GM18951 (cell line): ENCODE results near the gene NFIC.

Experiments used
- POLR2A ChIP-seq: IDR thresholded peaks from 4 replicates; pipeline ENCODE4 v1.6.1; 2011; ENCODE audit warnings: mild to moderate bottlenecking; ENCODE audit not compliant: insufficient read length, insufficient read depth; ENCODE audit errors: extremely low read depth
- in situ Hi-C: fragments of 300-500 bp; cut with MboI; formaldehyde crosslinking; loops from one replicate; pipeline ENCODE4 v1.12.0; 2022; ENCODE audit warnings: low sequenced_read_pairs, mixed read lengths, inconsistent platforms; ENCODE audit not compliant: unreplicated experiment

NFIC gene

DNA sequence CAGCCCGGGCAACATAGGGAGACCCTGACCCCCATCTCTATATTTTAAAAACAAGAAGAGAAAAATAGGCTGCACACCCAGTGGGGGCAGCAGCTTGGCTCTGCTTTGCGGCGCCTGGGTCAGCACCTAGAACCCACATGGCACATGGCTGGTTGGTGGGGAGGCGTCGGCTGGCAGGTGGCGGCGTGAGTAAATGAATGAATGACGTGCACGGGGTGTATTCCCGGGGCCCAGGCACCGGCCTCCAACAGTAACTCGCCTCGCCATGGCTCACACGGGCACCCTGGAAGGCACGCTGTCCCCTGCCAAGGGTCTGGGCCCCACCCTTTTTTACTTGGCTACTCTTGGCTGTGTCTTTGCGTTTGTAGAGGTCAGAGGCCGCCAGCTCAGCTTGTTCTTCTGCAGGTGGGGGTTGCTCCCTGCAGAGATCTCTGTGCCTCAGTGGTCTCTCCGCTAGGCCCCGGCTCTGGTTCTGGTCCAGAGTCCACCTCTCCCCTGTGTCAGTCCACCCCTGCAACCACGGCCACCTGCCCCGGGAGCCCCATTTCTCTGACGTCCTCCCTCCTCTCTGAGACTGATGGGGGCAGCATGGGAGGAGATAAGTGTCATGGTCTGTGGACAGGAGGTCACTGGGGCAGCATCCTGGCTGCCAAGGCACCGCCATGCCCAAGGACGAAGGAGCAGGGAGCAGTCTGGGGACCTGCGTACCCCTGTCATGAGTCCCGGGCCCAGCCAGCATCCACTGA lies 145.3 kb downstream of the NFIC start:
- in situ Hi-C loops: no loop called here
- TF ChIP-seq POLR2A: no peak

DNA sequence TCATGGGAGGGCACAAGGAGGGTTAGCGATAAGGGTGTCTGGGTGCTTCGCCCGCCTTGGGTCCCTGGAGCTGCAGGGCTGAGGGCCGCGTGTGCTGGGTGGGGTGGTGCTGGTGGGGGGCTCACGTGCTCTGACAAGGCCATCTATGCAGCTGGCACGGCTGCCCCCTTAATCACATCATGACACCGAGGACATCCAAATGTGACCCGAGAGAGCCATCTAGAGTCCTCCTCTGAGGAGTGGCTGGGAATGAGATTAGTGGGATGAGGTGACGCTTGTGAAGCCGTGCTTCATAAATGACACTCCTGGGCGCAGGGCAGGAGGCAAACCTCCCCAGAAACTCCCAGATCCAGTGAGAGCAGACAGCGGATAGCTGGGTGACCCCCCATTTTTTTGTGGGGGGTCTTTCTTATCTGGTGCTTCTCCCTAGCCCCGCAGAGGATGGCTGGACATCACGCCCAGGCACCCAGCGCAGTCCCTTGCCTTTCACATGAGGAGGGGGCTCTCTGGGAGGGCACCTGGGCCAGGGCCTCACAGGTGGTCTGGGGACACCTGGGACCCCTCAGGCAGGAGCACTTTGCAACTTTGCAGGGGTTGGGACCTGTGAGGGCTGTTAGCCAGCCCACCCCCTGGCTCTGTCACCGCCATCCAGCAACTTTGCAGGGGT lies 146.3 kb downstream of the NFIC start:
- no peak for TF ChIP-seq POLR2A
- in situ Hi-C loops: no loop called here

DNA sequence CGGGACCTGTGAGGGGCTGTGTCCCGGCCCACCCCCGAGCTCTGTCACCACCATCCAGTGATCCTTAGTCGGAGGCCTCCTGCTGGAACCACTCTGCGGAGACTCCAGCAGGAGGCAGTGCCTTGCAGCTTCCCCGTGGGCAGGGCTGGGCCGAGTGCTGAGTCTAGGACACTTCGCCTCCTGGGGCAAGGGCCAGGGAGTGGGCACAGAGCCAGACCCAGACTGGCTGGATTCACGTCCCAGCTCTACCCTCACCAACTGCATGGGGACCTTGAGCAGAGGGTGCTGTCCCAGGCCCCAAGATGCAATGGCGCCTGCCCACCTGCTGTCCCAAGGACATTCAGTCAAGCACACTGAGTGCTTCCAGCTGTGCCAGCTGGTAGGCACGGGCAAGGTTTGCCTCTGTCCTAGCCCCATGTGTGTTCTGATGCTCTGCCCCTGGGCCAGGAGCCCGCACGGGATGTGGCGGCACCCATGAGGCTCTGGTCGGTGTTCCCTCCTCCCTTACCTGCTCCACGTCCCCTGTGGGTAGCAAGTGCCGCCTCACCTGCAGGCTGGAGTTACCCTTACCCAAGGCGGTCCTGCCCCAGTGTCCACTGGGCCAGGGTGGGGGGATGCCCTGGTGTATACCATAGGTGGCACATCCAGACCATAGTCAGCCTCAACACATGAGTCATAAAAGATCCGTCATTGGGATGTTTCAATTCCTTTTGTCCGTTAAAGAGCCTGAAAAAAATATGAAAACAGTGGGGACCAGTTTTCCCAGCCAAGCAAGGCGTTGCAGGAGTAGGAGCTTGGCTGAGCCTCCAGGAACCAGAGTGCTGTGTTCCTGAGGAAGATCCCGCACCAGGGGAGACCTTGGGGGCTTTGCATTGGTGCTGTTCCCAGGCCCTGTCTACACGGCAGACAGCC lies 147.1 kb downstream of the NFIC start:
- in situ Hi-C loops: no loop called here
- no peak for TF ChIP-seq POLR2A

DNA sequence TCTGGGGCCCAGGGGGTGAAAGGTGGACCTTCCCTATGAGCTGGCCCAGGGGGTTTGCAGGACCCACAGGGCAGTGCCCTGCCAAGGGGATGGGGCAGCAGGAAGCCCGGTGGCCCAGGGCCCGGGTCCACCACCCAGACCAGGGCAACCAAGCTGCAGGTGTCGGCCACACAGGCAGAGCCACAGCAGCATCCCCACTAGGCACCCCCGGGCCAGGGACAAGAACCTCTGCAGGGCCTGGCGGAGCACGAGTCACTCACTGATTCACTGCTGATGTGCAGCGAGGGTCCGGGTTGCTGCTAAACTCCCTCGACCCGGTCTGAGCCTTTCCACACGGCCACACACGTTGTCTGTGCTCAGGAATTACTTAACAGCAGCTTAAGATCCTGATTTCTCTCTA lies 148.5 kb downstream of the NFIC start:
- TF ChIP-seq POLR2A: no peak
- in situ Hi-C loops: no loop called here

DNA sequence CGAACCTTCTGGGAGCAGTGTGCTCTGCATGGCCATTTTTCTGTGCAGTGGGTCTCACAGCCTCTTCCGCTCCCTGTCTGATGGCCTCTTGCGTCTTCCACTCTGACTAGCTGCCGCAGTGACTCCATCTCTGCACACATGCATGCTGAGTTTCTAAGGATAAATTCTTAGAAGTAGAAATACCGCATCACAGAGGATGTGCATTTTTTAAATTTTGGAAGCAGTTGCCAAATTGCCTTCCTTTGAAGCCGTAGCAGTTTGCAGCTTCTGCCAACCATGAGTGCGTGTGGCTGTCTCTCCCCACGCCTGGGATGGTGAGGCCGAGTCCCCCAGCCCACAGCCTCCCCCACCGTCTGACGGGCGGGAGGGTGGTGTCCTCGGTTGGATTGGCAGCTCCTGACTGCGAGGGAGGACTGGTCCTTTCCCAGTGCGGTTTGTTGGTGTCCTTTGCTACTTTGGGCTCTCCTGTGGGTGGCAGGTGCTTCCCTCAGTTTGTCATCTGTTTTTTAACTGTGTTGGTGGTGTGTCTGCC lies 149.6 kb downstream of the NFIC start:
- in situ Hi-C loops: no loop called here
- no peak for TF ChIP-seq POLR2A

DNA sequence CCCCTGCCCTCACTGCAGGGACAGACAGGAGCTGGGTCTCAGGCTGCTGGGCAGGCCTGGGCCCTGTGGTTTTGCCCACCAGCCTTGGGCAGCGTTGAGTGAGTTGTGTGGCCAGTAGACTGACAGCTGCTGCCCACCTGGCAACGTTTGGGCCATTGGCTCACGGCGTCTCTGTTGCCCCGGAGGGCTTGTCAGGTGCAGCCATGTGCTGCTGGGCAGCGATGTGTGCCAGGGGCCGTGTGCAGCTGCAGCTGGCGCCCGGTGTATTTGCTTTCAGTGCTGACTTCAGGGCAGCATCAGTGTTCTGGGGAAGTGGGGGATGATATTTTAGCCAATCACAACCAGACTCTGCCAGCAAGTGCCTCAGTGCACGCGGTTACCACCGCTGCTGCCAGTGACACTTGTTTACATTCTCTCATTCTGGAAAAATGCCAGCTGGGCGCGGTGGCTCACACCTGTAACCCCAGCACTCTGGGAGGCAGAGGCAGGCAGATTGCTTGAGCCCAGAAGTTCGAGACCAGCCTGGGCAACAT lies 150.4 kb downstream of the NFIC start:
- in situ Hi-C loops: no loop called here
- no peak for TF ChIP-seq POLR2A

DNA sequence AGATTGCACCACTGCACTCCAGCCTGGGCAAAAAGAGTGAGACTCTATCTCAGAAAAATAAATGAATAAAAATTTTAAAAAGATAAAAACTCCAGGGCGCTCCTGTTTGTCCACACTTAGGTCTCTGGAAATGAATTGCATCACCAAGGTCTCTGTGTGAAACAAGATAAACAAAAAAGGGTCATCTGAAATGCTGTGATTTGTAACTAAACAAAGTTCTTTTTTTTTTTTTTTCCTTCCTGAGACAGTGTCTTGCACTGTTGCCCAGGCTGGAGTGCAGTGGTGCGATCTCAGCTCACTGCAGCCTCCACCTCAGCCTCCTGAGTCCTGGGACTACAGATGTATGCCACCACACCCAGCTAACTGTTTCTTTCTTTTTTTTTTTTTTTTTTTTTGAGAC lies 151.3 kb downstream of the NFIC start:
- in situ Hi-C loops: no loop called here
- TF ChIP-seq POLR2A: no peak

DNA sequence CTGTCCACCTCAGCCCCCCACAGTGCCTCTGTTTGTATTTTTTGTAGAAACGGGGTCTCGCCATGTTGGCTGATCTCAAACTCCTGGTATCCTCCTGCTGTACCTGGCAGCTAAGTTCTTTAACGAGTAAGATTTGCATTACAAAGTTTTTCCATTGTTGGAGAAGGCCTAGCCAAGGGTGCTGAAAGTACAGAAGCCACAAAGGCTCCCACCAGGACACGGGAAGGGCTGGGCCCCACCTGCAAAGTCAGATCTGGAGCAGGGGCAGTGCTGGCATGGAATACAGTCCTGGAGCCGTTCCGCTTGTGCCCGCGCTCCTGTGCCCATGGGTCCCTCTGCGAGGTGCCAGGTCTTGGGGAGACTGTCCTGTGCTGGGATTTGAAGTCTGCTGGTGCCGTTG lies 151.9 kb downstream of the NFIC start:
- no peak for TF ChIP-seq POLR2A
- in situ Hi-C loops: no loop called here

DNA sequence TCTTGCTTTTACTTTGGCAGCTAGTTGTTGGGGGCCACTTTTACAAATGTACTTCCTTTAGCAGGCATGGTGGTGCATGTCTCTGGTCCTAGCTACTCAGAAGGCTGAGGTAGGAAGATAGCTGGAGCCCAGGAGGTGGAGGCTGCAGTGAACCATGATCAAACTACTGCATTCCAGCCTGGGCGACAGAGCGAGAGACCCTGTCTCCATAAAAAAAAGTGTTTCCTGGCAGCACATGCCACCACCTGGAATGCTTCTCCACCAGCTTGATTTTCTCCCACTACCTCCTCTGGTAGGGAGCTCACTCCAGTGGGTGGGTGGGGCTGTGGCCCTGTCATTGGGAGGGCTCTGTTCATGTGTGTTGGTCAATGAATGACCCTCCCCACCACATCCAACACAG lies 152.3 kb downstream of the NFIC start:
- in situ Hi-C loops: no loop called here
- TF ChIP-seq POLR2A: no peak
